GM20000 (cell line): ENCODE measurements around the gene IZUMO2.
"Not testable (repeated sequence)": the region's sequence is repeated elsewhere in the genome, so short reads cannot be mapped to it uniquely, and the experiment has no call there.

ENCODE experiments used
- DNase-seq: peaks from one replicate; pipeline ENCODE4 v3.0.0; 2012; ENCODE audit warnings: low spot score

Gene IZUMO2

GRCh38 chr19:50133518-50134492 is 29.3 kb downstream of the IZUMO2 start:
- not testable (repeated sequence) for DNase-seq

- not testable (repeated sequence) for DNase-seq
Observed at GRCh38 chr19:50104012-50104411, 59.1 kb downstream of the IZUMO2 start.

- DNase-seq: not testable (repeated sequence)
Observed at GRCh38 chr19:50103405-50103804, 59.7 kb downstream of the IZUMO2 start.
